HG02852 (cell line): ENCODE data around the gene DDX39B.
"Not testable (repeated sequence)": the region's sequence is repeated elsewhere in the genome, so short reads cannot be mapped to it uniquely, and the experiment has no call there.

Source experiments
- ATAC-seq: cut with Tn5 transposase; IDR thresholded peaks from one replicate; pipeline ENCODE4 v1.9.1; 2021; ENCODE audit warnings: mild to moderate bottlenecking, moderate library complexity; ENCODE audit not compliant: unreplicated experiment

DDX39B gene

GRCh38 chr6:31575952-31576685 lies 34.3 kb upstream of the DDX39B start:
- no peak for ATAC-seq

GRCh38 chr6:31575335-31575901 lies 33.6 kb upstream of the DDX39B start, which contains the start of gene TNF:
TSS of gene TNF (plus strand) at chr6:31575565. CDS start at chr6:31575742, 177 bp downstream.
- ATAC-seq: no peak

- no peak for ATAC-seq
Observed at GRCh38 chr6:31574106-31575061, 32.6 kb upstream of the DDX39B start.

- no peak for ATAC-seq
Observed at GRCh38 chr6:31573239-31574105, 31.7 kb upstream of the DDX39B start.

- no peak for ATAC-seq
Observed at GRCh38 chr6:31572041-31572911, 30.5 kb upstream of the DDX39B start, which contains the start of gene LTA. TSS of gene LTA (plus strand) at chr6:31572289. CDS start at chr6:31572743, 454 bp downstream.

- no peak for ATAC-seq
Observed at GRCh38 chr6:31569861-31570536, 28.2 kb upstream of the DDX39B start.

GRCh38 chr6:31568537-31568961 lies 26.7 kb upstream of the DDX39B start:
- peak; percentile 54 for ATAC-seq

GRCh38 chr6:31567531-31568370 lies 25.9 kb upstream of the DDX39B start:
- ATAC-seq: no peak

GRCh38 chr6:31560697-31561058 lies 18.9 kb upstream of the DDX39B start:
- ATAC-seq: no peak

- peak; percentile 52 for ATAC-seq
Observed at GRCh38 chr6:31559958-31560696, 18.3 kb upstream of the DDX39B start.

- ATAC-seq: no peak
Observed at GRCh38 chr6:31559606-31559957, 17.8 kb upstream of the DDX39B start.

GRCh38 chr6:31558631-31559500 lies 17.1 kb upstream of the DDX39B start:
- peak; percentile 33 for ATAC-seq

- ATAC-seq: no peak
Observed at GRCh38 chr6:31558318-31558625, 16.5 kb upstream of the DDX39B start.

- no peak for ATAC-seq
Observed at GRCh38 chr6:31557443-31558317, 15.9 kb upstream of the DDX39B start.

- no peak for ATAC-seq
Observed at GRCh38 chr6:31556307-31556706, 14.5 kb upstream of the DDX39B start.

GRCh38 chr6:31551371-31551770 lies 9.6 kb upstream of the DDX39B start:
- ATAC-seq: not testable (repeated sequence)
